ENCODE data around the gene LPP. TPM values are rescaled to one million over a fixed set of nuclear protein-coding genes. Genes with fewer than 3 reads are reported as not detected.

The LPP gene
- total RNA-seq, 1 donor: 196 TPM

DNA sequence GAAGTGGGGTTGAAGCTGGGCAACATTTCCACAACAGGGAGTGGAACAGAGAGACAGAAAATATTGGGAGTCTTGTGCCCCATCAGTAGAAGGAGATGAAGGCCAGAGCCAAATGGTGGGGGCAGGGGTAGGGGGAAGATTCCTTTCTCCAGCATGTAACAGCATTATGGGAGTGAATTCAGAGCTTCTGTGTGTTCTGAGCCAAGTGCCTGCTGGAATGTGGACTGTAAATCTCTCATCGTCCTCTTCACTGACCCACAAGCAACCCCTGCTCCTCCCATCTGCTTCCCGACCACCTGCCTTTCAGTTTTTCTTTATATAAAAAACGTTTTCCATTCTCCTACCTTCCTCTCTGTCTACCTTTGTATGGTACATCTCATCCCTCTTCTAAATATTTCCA lies 673.6 kb downstream of the LPP start:
- no peak overlapping the region for H3K4me3 ChIP-seq (ENCODE audit: low read depth, low read length)
- DNase-seq (ENCODE audit: low read depth): peak; percentile 45

DNA sequence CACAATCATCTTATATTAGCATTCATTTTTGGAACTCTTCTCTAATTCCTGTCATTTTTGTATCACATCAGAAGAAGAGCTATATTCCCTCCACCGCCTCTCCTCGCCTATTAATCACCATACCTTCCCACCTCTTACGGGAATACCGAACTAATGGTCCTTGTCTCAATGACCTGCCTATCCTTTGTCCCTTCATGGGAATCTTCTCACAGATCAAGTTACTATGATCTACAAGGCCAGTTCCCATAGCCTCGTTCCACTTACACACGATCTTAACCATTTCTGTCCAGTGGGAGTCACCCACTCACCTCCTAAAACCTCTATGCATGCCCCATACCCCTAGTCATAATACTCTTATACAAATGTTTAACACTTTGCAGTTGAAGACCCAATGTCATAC lies 675.2 kb downstream of the LPP start:
- TF ChIP-seq, protein P1, sequence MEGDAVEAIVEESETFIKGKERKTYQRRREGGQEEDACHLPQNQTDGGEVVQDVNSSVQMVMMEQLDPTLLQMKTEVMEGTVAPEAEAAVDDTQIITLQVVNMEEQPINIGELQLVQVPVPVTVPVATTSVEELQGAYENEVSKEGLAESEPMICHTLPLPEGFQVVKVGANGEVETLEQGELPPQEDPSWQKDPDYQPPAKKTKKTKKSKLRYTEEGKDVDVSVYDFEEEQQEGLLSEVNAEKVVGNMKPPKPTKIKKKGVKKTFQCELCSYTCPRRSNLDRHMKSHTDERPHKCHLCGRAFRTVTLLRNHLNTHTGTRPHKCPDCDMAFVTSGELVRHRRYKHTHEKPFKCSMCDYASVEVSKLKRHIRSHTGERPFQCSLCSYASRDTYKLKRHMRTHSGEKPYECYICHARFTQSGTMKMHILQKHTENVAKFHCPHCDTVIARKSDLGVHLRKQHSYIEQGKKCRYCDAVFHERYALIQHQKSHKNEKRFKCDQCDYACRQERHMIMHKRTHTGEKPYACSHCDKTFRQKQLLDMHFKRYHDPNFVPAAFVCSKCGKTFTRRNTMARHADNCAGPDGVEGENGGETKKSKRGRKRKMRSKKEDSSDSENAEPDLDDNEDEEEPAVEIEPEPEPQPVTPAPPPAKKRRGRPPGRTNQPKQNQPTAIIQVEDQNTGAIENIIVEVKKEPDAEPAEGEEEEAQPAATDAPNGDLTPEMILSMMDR (IDR thresholded peaks at IDR 0.05; ENCODE audit: insufficient read depth, low read depth, low read length): no peak
- DNase-seq (ENCODE audit: low read depth): no peak
- no peak overlapping the region for H3K4me3 ChIP-seq (ENCODE audit: low read depth, low read length)

More for the DNA sequence above, 673.6 kb downstream of the LPP start:
- TF ChIP-seq, protein P1 (IDR thresholded peaks at IDR 0.05; ENCODE audit: insufficient read depth, low read depth, low read length): no peak

DNA sequence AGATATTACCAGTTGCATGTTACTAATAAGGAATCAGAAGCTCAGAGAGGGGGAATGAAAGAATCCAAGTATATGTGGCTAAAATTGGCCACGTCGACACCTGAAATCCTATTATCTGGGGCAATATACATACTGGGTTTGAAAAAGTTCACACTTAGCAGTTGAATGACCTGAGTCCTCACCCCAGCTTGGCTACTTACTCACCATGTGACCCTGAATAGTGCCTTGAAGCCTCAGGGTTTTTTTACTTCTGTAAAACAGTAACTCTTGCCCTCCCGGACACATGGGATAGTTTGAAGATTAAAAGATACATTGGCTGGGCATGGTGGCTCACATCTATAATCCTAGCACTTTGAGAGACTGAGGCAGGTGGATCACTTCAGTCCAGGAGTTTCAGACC lies 675.6 kb downstream of the LPP start:
- DNase-seq (ENCODE audit: low read depth): no peak
- TF ChIP-seq, protein P1 (IDR thresholded peaks at IDR 0.05; ENCODE audit: insufficient read depth, low read depth, low read length): no peak
- no peak overlapping the region for H3K4me3 ChIP-seq (ENCODE audit: low read depth, low read length)

DNA sequence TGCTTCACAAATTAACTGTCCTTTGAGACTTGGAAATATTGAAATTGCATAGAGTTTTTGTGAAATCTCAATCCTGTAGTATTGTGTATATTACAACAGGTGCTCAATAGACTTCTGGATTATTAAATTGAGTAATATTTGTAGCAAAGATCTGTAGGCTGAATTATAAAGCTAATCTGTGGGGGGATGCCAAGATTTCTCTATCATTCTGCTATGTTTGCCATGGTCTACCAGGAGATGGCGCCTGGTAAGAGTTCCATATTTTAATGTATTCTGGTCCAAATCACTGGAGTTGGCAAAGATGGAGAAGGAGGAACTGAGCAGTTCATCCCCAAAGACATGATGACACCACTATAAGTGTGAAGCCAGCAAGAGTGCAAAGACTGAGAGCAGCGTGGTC lies 676.9 kb downstream of the LPP start:
- no peak for DNase-seq (ENCODE audit: low read depth)
- H3K4me3 ChIP-seq (ENCODE audit: low read depth, low read length): no peak overlapping the region
- TF ChIP-seq, protein P1 (IDR thresholded peaks at IDR 0.05; ENCODE audit: insufficient read depth, low read depth, low read length): peak; percentile 39

DNA sequence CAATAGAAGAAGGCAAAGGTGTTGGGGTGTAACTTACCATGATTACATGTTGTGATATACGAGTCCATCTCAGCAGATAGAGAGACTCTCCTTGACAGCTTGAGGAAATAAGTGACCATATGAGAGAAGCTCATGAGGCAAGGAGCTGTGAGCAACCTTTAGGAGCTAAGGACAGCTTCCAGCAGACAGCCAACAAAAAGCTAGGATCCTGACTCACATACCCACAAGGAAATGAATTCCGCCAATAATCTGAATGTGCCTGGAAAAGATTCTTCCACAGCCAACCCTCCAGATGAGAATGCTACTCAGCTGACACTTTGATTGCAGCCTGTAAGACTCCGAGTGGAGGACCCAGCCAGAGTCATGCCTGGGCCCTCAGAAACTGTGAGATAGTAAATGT lies 678.2 kb downstream of the LPP start:
- no peak overlapping the region for H3K4me3 ChIP-seq (ENCODE audit: low read depth, low read length)
- TF ChIP-seq, protein P1 (IDR thresholded peaks at IDR 0.05; ENCODE audit: insufficient read depth, low read depth, low read length): no peak
- no peak for DNase-seq (ENCODE audit: low read depth)

DNA sequence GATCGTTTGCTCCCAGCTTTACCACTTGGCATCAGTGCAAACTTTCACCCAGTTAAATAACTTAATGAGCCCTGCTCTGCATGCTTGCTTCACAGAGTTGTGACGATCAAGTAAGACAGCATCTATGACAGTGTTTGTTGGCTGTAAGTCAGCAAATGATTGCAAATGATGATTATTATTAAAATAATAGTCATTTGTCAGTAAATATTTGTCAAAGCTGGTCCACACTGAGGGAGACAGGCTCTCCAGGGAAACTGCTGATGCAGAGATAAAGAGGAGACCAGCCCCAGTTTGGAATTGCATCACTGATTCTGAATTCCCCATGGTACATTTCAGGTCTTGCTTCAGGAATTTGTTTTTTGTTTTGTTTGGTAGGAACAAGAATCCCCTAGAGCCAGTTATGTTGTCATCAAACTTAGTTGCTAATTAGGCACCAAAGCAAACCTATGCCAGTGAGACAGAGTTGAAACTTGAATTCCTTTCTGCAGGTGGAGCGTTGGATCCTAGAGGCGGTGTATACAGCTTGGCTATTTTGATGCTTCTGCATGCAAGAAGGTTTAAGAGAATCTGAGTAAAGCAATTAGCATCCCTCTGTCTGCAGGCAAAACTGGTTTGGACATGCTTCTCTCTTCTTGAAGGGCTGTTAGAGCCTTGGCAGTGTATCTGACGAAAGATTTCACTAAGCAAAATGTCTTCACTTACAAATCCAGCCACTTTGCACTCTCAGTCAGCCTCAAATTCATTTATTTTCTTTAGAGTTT lies 679.2 kb downstream of the LPP start:
- TF ChIP-seq, protein P1 (IDR thresholded peaks at IDR 0.05; ENCODE audit: insufficient read depth, low read depth, low read length): no peak
- peak; percentile 65 for DNase-seq (ENCODE audit: low read depth)

DNA sequence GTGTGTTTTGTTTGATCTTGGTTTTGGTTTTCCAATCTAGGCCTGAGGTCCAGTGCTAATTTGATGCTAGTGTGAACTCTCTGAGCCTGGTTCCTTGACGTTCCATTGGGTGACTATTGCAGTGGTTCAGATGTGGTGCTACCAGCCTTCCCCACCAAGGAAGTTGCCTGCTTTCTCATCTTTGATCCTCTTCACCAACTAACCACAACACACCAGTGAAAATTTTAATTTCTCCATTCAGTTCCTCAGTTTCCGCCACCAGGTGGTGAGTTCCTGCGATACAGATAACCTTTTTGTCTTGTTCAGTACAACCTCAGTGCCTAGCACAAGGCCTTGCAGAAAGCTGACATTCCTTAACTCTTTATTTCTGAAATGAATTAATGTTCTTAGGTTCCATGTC lies 680.4 kb downstream of the LPP start:
- no peak overlapping the region for H3K4me3 ChIP-seq (ENCODE audit: low read depth, low read length)
- DNase-seq (ENCODE audit: low read depth): no peak
- TF ChIP-seq, protein P1 (IDR thresholded peaks at IDR 0.05; ENCODE audit: insufficient read depth, low read depth, low read length): no peak

More for the DNA sequence above, 679.2 kb downstream of the LPP start:
- H3K4me3 ChIP-seq (ENCODE audit: low read depth, low read length): no peak overlapping the region
